ENCODE data around the gene BCLAF3. TPM values are rescaled to one million over a fixed set of nuclear protein-coding genes. Genes with fewer than 3 reads are reported as not detected.

The BCLAF3 gene
- total RNA-seq, 6 experiments from 2014 or later = 3.7 to 5.0 (median 4.7) TPM

DNA sequence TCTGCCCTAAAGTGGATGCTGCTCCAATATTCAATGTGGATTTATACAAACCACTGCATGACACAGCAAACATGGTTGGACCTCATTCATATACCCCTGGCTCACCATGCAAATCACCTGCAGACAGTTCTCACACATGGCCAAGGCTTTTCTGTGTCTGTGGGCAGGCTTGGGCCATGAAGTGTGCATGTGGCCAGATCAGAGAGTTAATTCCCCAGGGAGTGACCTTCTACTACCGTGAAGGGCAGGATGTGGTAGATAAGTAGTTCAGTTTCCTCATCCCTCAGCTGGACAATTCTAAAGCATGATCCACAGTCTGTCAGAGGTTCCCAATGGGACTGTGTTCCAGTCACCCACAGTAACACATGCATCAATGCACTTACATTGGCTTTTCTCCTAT lies 24.6 kb upstream of the BCLAF3 start:
- DNase-seq = no peak
- Mint-ChIP-seq H3K36me3 (ENCODE audit: low read depth) (peaks cover 23% of the 10 kb centered on the region), H3K9me3 (peaks cover 29% of the 10 kb centered on the region), H3K27ac (no peak overlapping the region), H3K4me3 (no peak overlapping the region), H3K4me1 (ENCODE audit: low read depth) (no peaks in the 10 kb centered on the region), H3K27me3 (ENCODE audit: insufficient read depth) (peaks cover 14% of the 10 kb centered on the region)
- TF ChIP-seq, protein P1, sequence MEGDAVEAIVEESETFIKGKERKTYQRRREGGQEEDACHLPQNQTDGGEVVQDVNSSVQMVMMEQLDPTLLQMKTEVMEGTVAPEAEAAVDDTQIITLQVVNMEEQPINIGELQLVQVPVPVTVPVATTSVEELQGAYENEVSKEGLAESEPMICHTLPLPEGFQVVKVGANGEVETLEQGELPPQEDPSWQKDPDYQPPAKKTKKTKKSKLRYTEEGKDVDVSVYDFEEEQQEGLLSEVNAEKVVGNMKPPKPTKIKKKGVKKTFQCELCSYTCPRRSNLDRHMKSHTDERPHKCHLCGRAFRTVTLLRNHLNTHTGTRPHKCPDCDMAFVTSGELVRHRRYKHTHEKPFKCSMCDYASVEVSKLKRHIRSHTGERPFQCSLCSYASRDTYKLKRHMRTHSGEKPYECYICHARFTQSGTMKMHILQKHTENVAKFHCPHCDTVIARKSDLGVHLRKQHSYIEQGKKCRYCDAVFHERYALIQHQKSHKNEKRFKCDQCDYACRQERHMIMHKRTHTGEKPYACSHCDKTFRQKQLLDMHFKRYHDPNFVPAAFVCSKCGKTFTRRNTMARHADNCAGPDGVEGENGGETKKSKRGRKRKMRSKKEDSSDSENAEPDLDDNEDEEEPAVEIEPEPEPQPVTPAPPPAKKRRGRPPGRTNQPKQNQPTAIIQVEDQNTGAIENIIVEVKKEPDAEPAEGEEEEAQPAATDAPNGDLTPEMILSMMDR (IDR thresholded peaks at IDR 0.05) = no peak

DNA sequence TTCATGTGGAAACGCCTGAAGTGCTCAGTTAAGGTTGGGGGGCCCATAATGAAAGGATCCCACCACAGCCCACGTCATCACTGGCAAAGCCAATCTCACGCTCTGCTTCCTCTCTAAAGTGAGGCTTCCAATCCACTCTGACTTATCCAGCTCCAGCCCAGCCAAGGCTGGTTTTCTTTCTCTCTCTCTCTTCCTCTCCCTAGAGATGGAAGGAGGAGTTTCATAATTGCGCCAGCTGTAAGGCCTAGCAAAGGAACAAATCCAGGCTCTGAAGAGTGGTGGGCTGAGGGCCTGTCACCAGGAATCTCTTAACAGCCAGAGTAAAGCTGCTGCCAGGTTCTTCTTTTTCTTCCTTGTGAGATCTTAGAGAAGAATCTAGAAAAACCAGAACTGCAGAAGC lies 20.7 kb upstream of the BCLAF3 start:
- peaks cover 23% of the 10 kb centered on the region for H3K36me3 Mint-ChIP-seq (ENCODE audit: low read depth)
- H3K9me3 Mint-ChIP-seq = peaks cover 25% of the 10 kb centered on the region
- no peak for DNase-seq
- TF ChIP-seq, protein P1 (IDR thresholded peaks at IDR 0.05) = no peak
- no peaks in the 10 kb centered on the region for H3K4me1 Mint-ChIP-seq (ENCODE audit: low read depth)
- H3K27ac Mint-ChIP-seq = no peak overlapping the region
- no peak overlapping the region for H3K4me3 Mint-ChIP-seq
- peaks cover 12% of the 10 kb centered on the region for H3K27me3 Mint-ChIP-seq (ENCODE audit: insufficient read depth)

DNA sequence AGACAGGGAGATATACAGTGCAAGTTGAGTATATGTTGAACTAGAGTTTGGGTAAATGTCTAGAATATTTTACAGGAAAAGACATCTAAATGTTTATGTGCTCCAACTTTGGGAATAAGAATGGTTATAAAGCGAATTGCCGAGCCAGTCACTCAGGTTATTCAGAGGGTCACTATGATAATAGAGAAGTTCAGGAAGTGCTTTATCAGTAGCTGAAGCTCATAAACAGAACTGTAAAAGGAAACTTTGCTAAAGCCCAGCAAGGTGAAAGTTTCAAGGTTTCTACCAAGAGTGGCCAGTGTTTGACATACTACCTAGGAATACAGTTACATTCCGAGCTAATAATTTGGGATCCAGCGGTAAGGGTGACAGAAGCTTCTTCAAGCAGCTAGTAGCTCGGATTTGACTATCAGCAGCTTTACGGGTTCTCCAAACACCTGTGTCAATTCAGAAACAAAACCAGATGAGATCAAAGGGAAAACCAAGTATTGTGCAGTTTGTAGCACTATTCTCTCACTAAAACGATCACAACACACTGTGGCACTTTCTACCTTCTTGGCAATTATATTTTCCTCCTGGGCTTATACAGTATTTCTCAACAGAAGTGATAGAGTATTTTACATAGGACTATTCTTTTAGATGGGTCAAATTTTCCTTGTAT lies 17.2 kb upstream of the BCLAF3 start:
- DNase-seq = no peak
- no peaks in the 10 kb centered on the region for H3K4me1 Mint-ChIP-seq (ENCODE audit: low read depth)
- no peaks in the 10 kb centered on the region; the same call in 1 of the 2 replicates for H3K9me3 Mint-ChIP-seq
- H3K27me3 Mint-ChIP-seq (ENCODE audit: insufficient read depth) = peaks cover 7% of the 10 kb centered on the region
- no peak overlapping the region for H3K4me3 Mint-ChIP-seq
- H3K36me3 Mint-ChIP-seq (ENCODE audit: low read depth) = 0 out of 2 replicates have a peak, but pooled peaks cover under 1% of the 10 kb centered on the region
- TF ChIP-seq, protein P1 (IDR thresholded peaks at IDR 0.05) = no peak
- H3K27ac Mint-ChIP-seq = no peak overlapping the region

DNA sequence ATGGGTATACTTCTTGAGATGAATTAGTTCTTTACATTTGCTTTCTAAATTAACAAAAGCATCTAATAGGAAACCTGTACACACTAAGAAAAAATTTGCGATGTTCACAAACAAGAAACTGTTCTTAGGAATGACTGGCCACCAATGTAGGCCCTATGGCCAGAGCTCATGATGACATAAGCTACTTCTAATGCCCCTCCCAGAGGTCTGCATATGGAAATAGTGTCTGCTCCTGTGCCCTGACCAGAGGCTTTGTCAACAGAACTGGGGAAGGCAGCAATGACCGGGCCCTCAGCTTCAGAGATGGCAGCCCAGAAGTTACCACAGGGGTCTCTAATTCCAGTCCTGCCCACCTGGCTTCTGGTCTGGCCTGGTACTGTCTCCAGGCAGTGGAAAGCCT lies 15.0 kb upstream of the BCLAF3 start:
- Mint-ChIP-seq H3K4me1 (ENCODE audit: low read depth) (no peaks in the 10 kb centered on the region), H3K9me3 (no peaks in the 10 kb centered on the region), H3K4me3 (no peak overlapping the region), H3K27me3 (ENCODE audit: insufficient read depth) (peaks cover 2% of the 10 kb centered on the region), H3K36me3 (ENCODE audit: low read depth) (no peaks in the 10 kb centered on the region), H3K27ac (no peak overlapping the region)
- TF ChIP-seq, protein P1 (IDR thresholded peaks at IDR 0.05) = no peak
- no peak for DNase-seq

DNA sequence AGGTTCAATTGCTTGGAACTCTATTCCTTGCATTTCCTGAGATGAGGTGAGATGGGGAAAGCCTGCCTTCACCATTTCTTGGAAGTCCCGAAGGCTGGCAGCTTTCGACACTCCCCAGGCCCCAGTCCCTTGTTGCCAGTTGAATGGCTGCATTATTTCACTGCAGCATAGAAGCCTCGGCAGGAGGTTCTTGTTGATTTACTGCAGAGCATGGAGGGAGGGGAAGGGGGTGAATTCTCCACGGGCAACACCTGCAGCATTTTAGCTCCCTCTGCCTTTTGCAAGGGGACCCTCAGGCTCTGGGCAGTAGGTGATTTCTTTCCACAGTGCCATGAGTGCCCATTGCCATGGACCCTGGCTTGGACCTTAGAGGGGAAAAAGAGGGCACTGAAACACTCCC lies 10.7 kb upstream of the BCLAF3 start:
- H3K4me1 Mint-ChIP-seq (ENCODE audit: low read depth) = no peaks in the 10 kb centered on the region
- H3K4me3 Mint-ChIP-seq = no peak overlapping the region
- H3K27ac Mint-ChIP-seq = no peak overlapping the region
- H3K9me3 Mint-ChIP-seq = no peaks in the 10 kb centered on the region
- TF ChIP-seq, protein P1 (IDR thresholded peaks at IDR 0.05) = no peak
- peaks cover 4% of the 10 kb centered on the region for H3K27me3 Mint-ChIP-seq (ENCODE audit: insufficient read depth)
- no peaks in the 10 kb centered on the region for H3K36me3 Mint-ChIP-seq (ENCODE audit: low read depth)
- no peak for DNase-seq

All from HFFc6 (cell line).